HG03565 (cell line): Measurements from ENCODE around the gene NLRC5.

ENCODE experiments used
- ATAC-seq: cut with Tn5 transposase; IDR thresholded peaks from one replicate; pipeline ENCODE4 v1.9.1; 2021; ENCODE audit warnings: mild to moderate bottlenecking, moderate library complexity; ENCODE audit not compliant: unreplicated experiment

Gene NLRC5

GRCh38 chr16:56988948-56989945 is at the start of gene NLRC5:
Gene NLRC5 (plus strand): TSS chr16:56989557. CDS start chr16:57020713, 31,156 bp downstream.
- peak; percentile 55 for ATAC-seq

GRCh38 chr16:56939801-56940200 is 49.6 kb upstream of the NLRC5 start:
- ATAC-seq = no peak

- no peak for ATAC-seq
Measured at GRCh38 chr16:56941092-56941491, 48.3 kb upstream of the NLRC5 start.

- no peak for ATAC-seq
Measured at GRCh38 chr16:56941856-56942331, 47.5 kb upstream of the NLRC5 start.

- ATAC-seq = no peak
Measured at GRCh38 chr16:56943761-56944375, 45.5 kb upstream of the NLRC5 start.

GRCh38 chr16:56944954-56945839 is 44.2 kb upstream of the NLRC5 start:
- ATAC-seq = no peak

GRCh38 chr16:56945847-56946527 is 43.4 kb upstream of the NLRC5 start:
- no peak for ATAC-seq

- ATAC-seq = no peak
Measured at GRCh38 chr16:56946767-56947603, 42.4 kb upstream of the NLRC5 start.

- ATAC-seq = no peak
Measured at GRCh38 chr16:56947604-56947995, 41.8 kb upstream of the NLRC5 start.

- no peak for ATAC-seq
Measured at GRCh38 chr16:56948234-56948633, 41.1 kb upstream of the NLRC5 start.

GRCh38 chr16:56950051-56950450 is 39.3 kb upstream of the NLRC5 start:
- ATAC-seq = no peak

GRCh38 chr16:56950455-56950854 is 38.9 kb upstream of the NLRC5 start:
- ATAC-seq = no peak

GRCh38 chr16:56950881-56951771 is 38.2 kb upstream of the NLRC5 start:
- ATAC-seq = peak; percentile 47

GRCh38 chr16:56953006-56953405 is 36.4 kb upstream of the NLRC5 start:
- no peak for ATAC-seq

GRCh38 chr16:56956076-56956475 is 33.3 kb upstream of the NLRC5 start:
- ATAC-seq = no peak

GRCh38 chr16:56956756-56957155 is 32.6 kb upstream of the NLRC5 start:
- ATAC-seq = no peak

GRCh38 chr16:56960681-56961281 is 28.6 kb upstream of the NLRC5 start:
- ATAC-seq = no peak

- no peak for ATAC-seq
Measured at GRCh38 chr16:56961386-56961785, 28.0 kb upstream of the NLRC5 start.
